Effector CD4-positive, alpha-beta T cell (primary cell): ENCODE measurements around the gene SURF4.

Experiments used
- DNase-seq: peaks from one replicate; pipeline ENCODE4 v3.0.0-alpha.2; 2020

The SURF4 gene

DNA sequence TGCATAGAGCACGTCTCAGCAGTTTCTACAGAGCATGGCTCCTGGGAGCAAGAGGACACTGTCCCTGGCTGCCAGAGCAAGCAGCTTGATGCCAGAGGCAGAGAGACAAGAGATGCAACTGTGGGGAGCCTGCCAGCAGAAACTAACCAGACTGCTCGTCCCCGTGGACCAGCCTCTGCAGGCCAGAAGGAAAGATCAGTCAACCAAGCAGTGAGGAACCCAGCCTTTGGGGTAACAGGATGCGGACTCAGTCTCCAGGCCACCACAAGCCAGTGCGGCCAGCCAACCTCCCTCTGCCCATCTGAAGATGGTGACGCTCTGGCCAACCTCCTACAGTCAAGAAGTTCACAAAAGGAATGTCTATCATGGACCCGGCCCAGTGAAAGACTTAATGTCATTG, 3.7 kb downstream of the SURF4 start:
- DNase-seq, result no peak

GRCh38 chr9:133371261-133371711, 4.6 kb downstream of the SURF4 start:
- DNase-seq, result peak; percentile 59

- peak; percentile 57 for DNase-seq
Measured at GRCh38 chr9:133370685-133371084, 5.2 kb downstream of the SURF4 start.

GRCh38 chr9:133369933-133370332, 5.9 kb downstream of the SURF4 start:
- no peak for DNase-seq

DNA sequence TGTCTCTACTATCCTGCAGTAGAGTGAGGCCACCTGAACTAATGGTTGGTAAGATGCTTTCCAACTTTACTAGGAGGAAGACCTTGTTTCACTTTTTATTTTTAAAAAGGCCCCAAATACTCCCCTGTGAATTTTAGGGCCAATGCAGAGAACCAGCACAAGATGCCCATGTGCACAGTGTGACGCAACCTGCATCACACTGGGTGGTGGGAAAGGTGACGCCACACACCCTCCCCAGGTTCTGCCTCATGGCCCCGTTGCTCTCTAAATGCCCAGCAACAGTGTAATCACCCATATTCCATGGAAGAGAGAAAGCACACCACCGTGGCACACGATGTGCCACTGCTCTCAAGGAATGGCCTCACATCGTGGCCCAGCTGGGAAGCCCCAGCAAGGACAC, 6.4 kb downstream of the SURF4 start:
- DNase-seq, result no peak

DNA sequence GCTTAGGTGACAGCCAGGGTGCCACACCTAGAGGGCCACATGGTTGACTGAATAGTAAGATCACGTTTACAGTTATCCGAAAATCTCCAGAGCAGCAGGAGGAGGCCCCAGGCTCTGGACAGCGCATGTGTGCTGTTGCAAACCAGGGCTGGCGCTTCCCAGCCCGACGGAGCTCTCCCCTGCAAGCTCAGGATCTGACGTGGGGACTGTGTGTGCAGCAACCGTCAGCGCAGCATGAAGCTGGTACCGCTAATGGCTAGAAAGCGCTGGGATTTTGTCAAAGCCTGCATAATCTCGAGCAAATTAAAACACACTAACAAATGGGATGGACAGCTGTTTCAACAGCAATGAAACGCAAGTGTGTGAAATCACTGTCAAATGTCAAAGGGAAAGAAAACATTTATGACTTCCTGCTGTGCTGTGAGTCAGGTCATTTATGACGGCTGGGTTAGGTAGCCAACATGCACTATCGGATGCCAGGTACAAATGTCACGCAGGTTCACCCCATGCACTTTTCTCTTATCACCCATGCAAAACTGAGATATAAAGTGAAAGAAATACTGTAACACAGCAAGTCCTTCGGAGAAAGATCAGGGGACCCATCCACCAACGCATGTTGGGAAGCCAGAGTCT, 7.5 kb downstream of the SURF4 start:
- no peak for DNase-seq

DNA sequence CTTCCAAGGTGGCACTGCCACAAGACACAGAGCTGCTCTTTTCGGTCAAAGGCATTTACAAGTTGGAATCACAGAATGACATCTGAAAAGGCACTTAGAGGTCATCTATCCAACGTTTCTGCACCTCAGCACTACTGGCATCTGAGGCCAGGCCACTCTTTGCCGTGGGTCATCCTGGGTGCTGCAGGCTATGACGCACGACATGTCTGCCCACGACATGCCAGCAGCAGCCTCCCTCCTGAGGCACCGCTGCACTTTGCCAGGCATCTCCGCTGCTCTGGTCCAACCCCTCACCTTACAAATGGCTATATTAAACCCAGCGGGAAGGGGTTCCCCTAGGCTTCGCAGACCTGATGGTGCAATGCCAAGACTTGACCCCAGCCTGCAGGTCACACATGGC, 8.1 kb downstream of the SURF4 start:
- no peak for DNase-seq

- DNase-seq, result no peak
Measured at GRCh38 chr9:133367221-133367620, 8.6 kb downstream of the SURF4 start.

- DNase-seq, result no peak
Measured at GRCh38 chr9:133366435-133366834, 9.4 kb downstream of the SURF4 start.

DNA sequence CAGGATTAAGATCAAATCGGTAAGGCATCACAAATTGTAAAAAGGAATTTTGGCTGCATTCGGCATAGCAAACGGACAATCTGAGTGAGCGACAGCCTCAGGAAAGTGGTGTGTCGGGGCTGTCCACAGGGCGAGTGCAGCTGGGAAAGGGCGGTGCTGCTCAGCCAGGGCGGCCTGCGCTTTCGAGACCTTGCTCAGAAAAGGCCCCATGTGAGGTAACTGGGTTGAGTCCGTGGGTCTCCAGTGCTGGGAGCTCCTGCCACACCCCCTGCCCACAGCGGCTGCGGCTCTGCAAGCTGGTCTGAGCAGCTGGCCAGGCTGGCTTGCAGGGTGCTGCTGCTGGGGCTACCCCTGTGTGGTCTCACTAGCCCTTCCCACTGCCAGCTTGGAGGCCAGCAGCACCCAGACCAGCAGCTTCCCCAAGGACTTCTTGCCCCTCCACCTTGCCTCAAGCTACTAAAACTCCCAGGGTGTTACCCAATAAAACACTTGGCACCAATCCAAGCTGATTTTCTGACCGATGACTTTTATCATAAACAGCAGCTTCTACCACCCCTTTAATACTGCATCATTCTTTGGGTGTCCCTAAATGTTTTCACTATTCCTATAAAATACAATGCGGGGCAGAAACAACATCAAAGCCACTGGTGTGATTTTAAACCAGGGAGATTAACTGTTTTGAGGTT, 13.4 kb downstream of the SURF4 start:
- DNase-seq, result no peak

GRCh38 chr9:133361507-133362092, 14.3 kb downstream of the SURF4 start:
- no peak for DNase-seq

DNA sequence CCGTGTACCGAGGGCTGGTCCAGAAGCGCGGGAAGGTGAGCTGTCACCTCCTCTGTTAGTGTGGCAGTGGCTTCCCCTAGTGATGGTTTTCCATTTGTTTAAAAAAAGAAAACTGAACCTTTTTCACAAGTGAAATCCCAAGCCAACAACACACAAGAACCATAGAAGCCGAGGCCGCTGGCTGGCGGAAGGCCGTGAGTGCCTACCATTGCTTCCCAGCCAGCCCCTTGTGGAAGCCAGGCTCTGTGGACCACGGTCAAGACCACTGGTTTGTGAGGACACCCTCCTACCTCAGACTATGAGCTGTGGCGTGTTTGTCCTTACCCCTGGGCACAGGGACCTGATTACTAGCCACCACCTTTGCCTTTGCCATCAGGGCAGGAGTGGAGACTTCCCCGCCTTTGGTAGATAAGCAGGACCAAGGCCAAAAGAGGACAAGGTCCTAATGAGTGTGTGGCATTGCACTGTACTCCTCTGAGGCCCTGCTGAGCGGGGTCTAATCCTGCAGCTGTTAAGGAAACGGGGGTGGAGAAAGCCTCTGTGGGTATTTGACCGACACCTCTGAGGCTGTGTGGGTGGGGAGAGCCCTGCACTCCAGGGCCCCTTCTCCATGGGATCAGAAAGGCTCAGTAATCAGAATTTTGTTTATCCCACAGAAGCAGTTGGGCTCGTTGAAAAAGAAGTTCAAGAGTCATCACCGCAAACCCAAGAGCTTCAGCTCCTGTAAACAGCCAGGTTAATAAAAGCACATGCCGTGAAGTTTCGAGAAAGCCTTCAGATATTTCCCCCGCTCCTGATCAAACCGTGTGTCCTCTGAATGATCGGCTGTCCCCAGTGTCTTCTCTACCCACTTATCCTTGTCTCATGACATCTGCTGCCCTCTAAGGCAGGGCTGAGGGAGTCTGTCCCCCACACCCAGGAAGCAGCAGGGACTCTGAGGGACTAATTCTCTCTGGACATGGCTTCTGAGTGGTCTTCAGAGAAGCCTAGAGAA, 15.2 kb downstream of the SURF4 start:
- no peak for DNase-seq

DNA sequence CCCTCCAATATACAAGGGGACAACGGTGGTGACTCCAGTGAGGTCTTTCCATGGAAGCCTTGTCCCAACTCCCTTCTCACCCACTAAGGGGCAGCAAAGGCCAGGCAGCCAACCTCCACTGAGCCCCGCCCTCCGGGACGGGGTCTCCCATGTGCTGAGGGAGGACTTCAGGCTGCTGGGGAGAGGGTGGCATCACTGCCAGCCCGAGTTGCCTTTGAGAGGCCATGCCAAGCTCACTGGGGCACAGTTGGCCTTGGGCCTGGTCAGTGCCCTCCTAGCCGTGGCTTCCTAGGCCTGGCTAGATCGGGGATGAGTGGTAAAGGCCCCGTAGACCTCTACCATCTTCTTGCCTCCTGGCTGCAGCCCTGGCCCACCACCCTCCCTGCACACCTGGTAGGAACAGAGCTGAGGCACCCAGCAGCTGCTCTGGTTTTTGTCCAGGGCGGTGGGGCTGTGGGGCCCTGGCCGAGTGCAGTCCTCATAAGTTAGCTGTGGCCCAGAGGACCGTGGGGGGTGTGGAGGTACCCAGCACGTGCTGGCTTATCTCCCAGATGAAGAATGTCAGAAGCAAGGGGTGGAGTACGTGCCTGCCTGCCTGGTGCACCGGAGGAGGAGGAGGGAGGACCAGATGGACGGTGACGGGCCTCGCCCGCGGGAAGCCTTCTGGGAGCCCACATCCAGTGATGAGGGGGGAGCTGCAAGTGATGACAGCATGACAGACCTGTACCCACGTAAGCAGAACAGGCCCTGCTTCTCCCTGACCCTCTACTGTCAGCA, 16.3 kb downstream of the SURF4 start:
- no peak for DNase-seq

- DNase-seq, result no peak
Measured at GRCh38 chr9:133357656-133358055, 18.2 kb downstream of the SURF4 start.

GRCh38 chr9:133356391-133357091, 19.3 kb downstream of the SURF4 start, which contains the start of the genes SURF1 and SURF2:
TSS of gene SURF1 (minus strand) at chr9:133356487. CDS start at chr9:133356453, 34 bp downstream.
TSS of gene SURF2 (plus strand) at chr9:133356550. CDS start at chr9:133356593, 43 bp downstream.
- peak; percentile 87 for DNase-seq

GRCh38 chr9:133355881-133356357, 19.9 kb downstream of the SURF4 start:
- DNase-seq, result no peak

DNA sequence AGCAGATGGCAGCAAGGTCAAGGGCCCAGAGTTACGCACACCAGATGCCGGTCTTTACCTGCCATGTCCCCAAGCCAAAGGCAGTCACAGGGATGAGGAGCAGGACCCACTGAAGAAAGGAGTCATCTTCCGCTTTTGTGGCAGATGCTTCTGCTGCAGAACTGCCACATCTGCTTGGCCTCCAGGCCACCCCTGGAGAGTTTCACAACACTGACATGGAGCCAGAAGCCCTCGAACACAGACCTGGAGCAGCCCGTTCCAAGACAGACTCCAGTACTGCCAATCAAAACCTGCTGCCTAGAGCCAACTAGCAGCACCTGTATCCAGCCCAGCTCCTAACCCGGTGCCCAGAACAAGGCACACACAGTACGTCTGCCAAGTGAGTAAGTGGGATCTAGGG, 21.1 kb downstream of the SURF4 start:
- DNase-seq, result no peak

GRCh38 chr9:133353548-133353947, 22.3 kb downstream of the SURF4 start:
- DNase-seq, result no peak

DNA sequence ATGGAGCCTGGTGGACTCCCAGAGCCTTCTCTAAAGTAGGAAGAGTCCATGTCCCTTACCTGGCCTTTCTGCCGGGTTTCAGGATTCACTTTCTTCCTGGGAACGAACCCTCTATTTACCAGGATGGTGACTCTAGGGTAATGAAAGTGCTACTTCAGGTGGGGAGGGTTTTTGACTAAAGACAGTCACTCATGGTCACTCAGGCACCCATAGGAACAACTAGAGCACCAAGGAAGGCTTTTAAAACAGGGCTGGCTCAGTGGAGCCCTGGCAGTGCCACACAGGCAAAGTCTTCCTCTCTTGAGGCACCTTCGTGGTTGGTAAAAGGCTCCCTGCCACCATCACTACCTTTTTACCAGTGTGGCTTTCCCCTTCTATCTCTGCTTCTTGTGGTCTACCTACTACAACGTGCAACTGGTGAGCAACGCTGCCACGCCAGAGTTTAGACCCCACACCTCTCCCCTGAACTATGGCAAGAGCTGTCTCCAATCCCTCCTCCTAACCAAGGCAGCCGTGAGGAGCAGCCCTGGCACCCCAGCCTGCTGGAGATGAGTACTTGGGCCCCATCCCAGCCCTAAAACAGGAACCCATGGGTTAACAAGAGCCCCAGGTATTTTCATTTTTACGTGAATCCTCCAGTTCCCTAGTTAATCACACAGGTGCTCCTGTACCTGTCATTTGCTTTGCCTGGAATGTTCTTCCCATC, 23.1 kb downstream of the SURF4 start:
- DNase-seq, result no peak

- DNase-seq, result no peak
Measured at GRCh38 chr9:133351908-133352634, 23.8 kb downstream of the SURF4 start.
